ENCODE measurements around the gene STYXL1. TPM values are rescaled to one million over a fixed set of nuclear protein-coding genes. Genes with fewer than 3 reads are reported as not detected.

The STYXL1 gene
- total RNA-seq, 6 experiments from 2014 or later, result 13.8 to 28.5 (median 21.2) TPM

DNA sequence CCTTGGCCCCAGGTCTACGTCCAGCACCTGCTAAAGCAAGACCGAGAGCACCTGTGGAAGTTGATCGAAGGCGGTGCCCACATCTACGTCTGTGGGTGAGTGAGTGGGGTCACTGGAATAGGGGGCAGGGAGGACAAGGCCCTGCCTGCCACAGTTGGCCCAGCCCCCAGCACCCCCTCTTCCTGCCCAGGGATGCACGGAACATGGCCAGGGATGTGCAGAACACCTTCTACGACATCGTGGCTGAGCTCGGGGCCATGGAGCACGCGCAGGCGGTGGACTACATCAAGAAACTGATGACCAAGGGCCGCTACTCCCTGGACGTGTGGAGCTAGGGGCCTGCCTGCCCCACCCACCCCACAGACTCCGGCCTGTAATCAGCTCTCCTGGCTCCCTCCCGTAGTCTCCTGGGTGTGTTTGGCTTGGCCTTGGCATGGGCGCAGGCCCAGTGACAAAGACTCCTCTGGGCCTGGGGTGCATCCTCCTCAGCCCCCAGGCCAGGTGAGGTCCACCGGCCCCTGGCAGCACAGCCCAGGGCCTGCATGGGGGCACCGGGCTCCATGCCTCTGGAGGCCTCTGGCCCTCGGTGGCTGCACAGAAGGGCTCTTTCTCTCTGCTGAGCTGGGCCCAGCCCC is 61.5 kb downstream of the STYXL1 start:
- WGBS (ENCODE audit: insufficient coverage, low coverage, low lambda C conversion rate, missing lambda C conversion rate), result 80% methylated on average over 1 of the region's 20 CpGs
- H3K9me3 ChIP-seq, result no peaks in the 10 kb centered on the region
- peak overlapping the region in 2 of 3 donors; percentile 47 to 62 for H3K27ac ChIP-seq
- no peaks in the 10 kb centered on the region for H3K27me3 ChIP-seq
- peaks cover 0 to 66% (median 41%) of the 10 kb centered on the region in 4 donors for H3K36me3 ChIP-seq
- peaks cover 0 to 28% (median 8%) of the 10 kb centered on the region in 4 donors for H3K4me1 ChIP-seq
- no peak overlapping the region for H3K4me3 ChIP-seq
- no peak for TF ChIP-seq POLR2A (IDR thresholded peaks at IDR 0.05)
- TF ChIP-seq, protein P1, sequence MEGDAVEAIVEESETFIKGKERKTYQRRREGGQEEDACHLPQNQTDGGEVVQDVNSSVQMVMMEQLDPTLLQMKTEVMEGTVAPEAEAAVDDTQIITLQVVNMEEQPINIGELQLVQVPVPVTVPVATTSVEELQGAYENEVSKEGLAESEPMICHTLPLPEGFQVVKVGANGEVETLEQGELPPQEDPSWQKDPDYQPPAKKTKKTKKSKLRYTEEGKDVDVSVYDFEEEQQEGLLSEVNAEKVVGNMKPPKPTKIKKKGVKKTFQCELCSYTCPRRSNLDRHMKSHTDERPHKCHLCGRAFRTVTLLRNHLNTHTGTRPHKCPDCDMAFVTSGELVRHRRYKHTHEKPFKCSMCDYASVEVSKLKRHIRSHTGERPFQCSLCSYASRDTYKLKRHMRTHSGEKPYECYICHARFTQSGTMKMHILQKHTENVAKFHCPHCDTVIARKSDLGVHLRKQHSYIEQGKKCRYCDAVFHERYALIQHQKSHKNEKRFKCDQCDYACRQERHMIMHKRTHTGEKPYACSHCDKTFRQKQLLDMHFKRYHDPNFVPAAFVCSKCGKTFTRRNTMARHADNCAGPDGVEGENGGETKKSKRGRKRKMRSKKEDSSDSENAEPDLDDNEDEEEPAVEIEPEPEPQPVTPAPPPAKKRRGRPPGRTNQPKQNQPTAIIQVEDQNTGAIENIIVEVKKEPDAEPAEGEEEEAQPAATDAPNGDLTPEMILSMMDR (IDR thresholded peaks at IDR 0.05), result no peak
- intact Hi-C loops (cut with DNase I), result no loop called here
- DNase-seq (peak; percentile 34 to 67 (median 65)), ATAC-seq (peak; percentile 12 to 24 (median 17))

DNA sequence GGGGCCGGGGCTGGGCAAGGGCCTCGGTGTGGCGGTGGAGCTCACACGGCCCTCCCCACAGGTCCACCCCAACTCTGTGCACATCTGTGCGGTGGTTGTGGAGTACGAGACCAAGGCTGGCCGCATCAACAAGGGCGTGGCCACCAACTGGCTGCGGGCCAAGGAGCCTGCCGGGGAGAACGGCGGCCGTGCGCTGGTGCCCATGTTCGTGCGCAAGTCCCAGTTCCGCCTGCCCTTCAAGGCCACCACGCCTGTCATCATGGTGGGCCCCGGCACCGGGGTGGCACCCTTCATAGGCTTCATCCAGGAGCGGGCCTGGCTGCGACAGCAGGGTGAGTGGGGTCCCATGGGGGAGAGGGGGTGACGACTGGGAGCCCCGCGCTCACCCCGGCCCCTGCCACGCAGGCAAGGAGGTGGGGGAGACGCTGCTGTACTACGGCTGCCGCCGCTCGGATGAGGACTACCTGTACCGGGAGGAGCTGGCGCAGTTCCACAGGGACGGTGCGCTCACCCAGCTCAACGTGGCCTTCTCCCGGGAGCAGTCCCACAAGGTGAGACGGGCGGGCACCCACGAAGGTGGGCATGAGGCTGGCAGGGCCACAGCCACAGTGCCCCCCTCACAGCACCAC is 62.2 kb downstream of the STYXL1 start:
- peak; percentile 63 to 78 (median 77) for DNase-seq
- no CpG with 5 or more reads among the region's 41 CpGs for WGBS (ENCODE audit: insufficient coverage, low coverage, low lambda C conversion rate, missing lambda C conversion rate)
- intact Hi-C loops (cut with DNase I), result no loop called here
- Histone ChIP-seq H3K27ac (peak overlapping the region in 2 of 3 donors; percentile 47 to 62), H3K9me3 (no peaks in the 10 kb centered on the region), H3K4me3 (no peak overlapping the region), H3K27me3 (no peaks in the 10 kb centered on the region), H3K36me3 (peaks cover 0 to 72% (median 45%) of the 10 kb centered on the region in 4 donors), H3K4me1 (peaks cover 0 to 30% (median 8%) of the 10 kb centered on the region in 4 donors)
- TF ChIP-seq POLR2A (IDR thresholded peaks at IDR 0.05), result no peak
- TF ChIP-seq, protein P1 (IDR thresholded peaks at IDR 0.05), result no peak
- peak; percentile 18 to 29 (median 23) for ATAC-seq

DNA sequence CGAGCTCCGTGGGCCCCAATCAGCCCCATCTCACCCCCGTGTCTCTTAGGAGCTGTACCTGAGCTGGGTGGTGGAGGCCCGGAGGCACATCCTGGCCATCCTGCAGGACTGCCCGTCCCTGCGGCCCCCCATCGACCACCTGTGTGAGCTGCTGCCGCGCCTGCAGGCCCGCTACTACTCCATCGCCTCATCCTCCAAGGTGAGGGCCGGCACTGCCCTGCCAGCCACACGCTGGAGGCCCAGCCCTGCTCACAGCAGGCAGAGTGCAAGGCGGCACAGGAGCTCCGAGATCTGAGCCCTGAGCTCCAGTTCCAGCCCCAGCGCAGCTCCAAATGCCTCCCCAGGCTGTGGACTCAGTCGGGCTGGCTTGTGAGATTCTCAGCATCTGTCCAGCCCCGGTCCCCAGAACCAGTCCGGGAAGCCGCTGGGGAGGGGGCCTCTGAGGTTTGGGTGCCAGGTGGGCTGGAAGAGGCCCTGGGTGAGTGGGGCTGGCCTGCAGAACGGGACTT is 62.7 kb downstream of the STYXL1 start:
- Histone ChIP-seq H3K4me3 (no peak overlapping the region), H3K36me3 (peaks cover 0 to 78% (median 50%) of the 10 kb centered on the region in 4 donors), H3K27ac (peak overlapping the region in 2 of 3 donors; percentile 47 to 62), H3K9me3 (no peaks in the 10 kb centered on the region), H3K27me3 (no peaks in the 10 kb centered on the region), H3K4me1 (peaks cover 0 to 32% (median 10%) of the 10 kb centered on the region in 4 donors)
- intact Hi-C loops (cut with DNase I), result no loop called here
- TF ChIP-seq, protein P1 (IDR thresholded peaks at IDR 0.05), result no peak
- TF ChIP-seq POLR2A (IDR thresholded peaks at IDR 0.05), result no peak
- ATAC-seq (peak in 1 of 4 donors; percentile 0), DNase-seq (peak in 1 of 3 donors; percentile 65)
- 50% methylated on average over 2 of the region's 21 CpGs for WGBS (ENCODE audit: insufficient coverage, low coverage, low lambda C conversion rate, missing lambda C conversion rate)

DNA sequence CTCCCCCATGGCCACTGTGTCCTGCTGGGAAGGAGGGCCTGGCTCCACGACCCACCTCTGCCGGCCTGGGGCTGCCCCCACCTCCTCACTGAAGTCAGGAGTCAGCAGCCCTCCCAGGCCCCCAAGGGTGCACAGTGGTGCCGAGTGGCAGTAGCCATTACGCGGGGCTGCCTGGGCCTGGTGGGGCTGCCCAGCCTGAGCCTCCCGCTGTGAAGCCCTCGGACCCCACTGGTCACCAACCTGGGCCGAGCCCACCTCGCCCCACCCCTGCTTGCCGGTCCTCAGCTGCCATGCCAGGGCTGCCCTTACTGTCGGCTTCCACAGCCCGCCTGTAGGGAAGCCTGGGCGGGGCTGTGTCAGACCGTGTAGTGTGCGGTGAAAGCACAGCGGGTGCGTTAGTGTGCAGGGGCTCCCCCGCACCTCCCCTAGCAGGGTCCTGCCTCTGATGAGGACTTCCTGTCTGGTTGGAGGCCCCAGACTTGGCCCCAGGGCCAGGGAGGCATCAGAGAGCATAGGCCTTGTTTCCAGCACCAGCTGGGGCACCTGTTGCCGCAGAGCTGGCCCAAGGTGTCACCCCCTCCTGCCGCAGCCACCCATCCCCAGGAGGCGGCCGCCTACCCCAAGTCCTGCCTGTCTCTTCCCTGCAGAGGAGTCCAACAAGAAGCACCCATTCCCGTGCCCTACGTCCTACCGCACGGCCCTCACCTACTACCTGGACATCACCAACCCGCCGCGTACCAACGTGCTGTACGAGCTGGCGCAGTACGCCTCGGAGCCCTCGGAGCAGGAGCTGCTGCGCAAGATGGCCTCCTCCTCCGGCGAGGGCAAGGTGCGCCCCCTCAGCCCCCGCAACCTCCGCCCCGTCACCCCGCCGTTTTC is 63.4 kb downstream of the STYXL1 start:
- 100% methylated on average over 1 of the region's 44 CpGs for WGBS (ENCODE audit: insufficient coverage, low coverage, low lambda C conversion rate, missing lambda C conversion rate)
- TF ChIP-seq, protein P1 (IDR thresholded peaks at IDR 0.05), result no peak
- TF ChIP-seq POLR2A (IDR thresholded peaks at IDR 0.05), result no peak
- DNase-seq, result peak in 1 of 3 donors; percentile 57
- intact Hi-C loops (cut with DNase I), result no loop called here
- Histone ChIP-seq H3K4me1 (peaks cover 0 to 32% (median 11%) of the 10 kb centered on the region in 4 donors), H3K27ac (peak overlapping the region in 1 of 3 donors; percentile 37), H3K36me3 (peaks cover 0 to 85% (median 54%) of the 10 kb centered on the region in 4 donors), H3K27me3 (no peaks in the 10 kb centered on the region), H3K9me3 (no peaks in the 10 kb centered on the region), H3K4me3 (no peak overlapping the region)
- no peak for ATAC-seq

Measured in right lobe of liver (tissue), 6 donors.